GM18858 (cell line): Measurements from ENCODE around the gene SNED1.

Experiments used
- ATAC-seq: cut with Tn5 transposase; IDR thresholded peaks from one replicate; pipeline ENCODE4 v1.9.1; 2021; ENCODE audit not compliant: unreplicated experiment

SNED1 gene

GRCh38 chr2:241142063-241142462, 143.6 kb downstream of the SNED1 start:
- no peak for ATAC-seq

DNA sequence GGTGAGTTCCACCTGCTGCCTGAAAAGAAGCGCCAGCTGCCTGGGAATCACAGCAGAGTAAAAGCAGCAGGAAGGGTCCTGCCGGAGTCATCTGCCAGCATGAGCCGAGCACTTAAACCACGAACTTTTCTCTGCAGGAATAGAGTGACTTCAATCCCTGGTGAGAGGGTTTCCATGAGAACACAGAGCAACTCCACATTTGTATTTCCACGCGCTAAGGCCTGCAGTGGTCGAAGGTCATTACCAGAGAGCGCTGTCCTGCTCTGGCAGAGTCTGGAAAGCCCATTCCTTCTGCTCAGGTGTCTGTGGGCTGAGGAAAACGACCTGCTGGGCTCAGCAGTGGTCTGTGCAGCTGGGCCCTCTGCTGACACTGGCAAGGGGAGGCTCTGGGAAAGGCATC, 144.2 kb downstream of the SNED1 start:
- ATAC-seq = no peak
